Stimulated activated CD4-positive, alpha-beta T cell treated with anti-CD3 and anti-CD28 coated beads, TNF-alpha, amount 100 ng/mL, for 1 hour (primary cell): ENCODE measurements around the gene PLCB4.

Experiments used
- DNase-seq, 3 donors: peaks; one replicate each; pipeline ENCODE4 v3.0.0-alpha.2; 2020; ENCODE audit warnings: low read depth in 3 of 3, low spot score in 1 of 3

PLCB4 gene

GRCh38 chr20:9258901-9259300, 190.0 kb downstream of the PLCB4 start:
- DNase-seq, result no peak

GRCh38 chr20:9260027-9260426, 191.1 kb downstream of the PLCB4 start:
- no peak for DNase-seq

- no peak for DNase-seq
These were observed 192.9 kb downstream of the PLCB4 start for GRCh38 chr20:9261781-9262180.

- no peak for DNase-seq
These were observed 193.8 kb downstream of the PLCB4 start for GRCh38 chr20:9262653-9263194.

- DNase-seq, result no peak
These were observed 200.5 kb downstream of the PLCB4 start for GRCh38 chr20:9269280-9269971.

GRCh38 chr20:9270831-9271230, 201.9 kb downstream of the PLCB4 start:
- no peak for DNase-seq

- no peak for DNase-seq
These were observed 208.1 kb downstream of the PLCB4 start for GRCh38 chr20:9276966-9277468.

GRCh38 chr20:9279918-9280401, 211.1 kb downstream of the PLCB4 start:
- no peak for DNase-seq

- DNase-seq, result no peak
These were observed 211.8 kb downstream of the PLCB4 start for GRCh38 chr20:9280666-9281065.

- no peak for DNase-seq
These were observed 212.9 kb downstream of the PLCB4 start for GRCh38 chr20:9281803-9282202.

GRCh38 chr20:9285617-9286016, 216.7 kb downstream of the PLCB4 start:
- DNase-seq, result no peak

- DNase-seq, result no peak
These were observed 217.9 kb downstream of the PLCB4 start for GRCh38 chr20:9286501-9287461.

GRCh38 chr20:9287826-9288225, 218.9 kb downstream of the PLCB4 start:
- no peak for DNase-seq

GRCh38 chr20:9290331-9290730, 221.4 kb downstream of the PLCB4 start:
- no peak for DNase-seq

GRCh38 chr20:9293145-9293544, 224.3 kb downstream of the PLCB4 start:
- DNase-seq, result no peak

- DNase-seq, result no peak
These were observed 225.2 kb downstream of the PLCB4 start for GRCh38 chr20:9294041-9294440.

- no peak for DNase-seq
These were observed 230.0 kb downstream of the PLCB4 start for GRCh38 chr20:9298906-9299305.

GRCh38 chr20:9300080-9300479, 231.2 kb downstream of the PLCB4 start:
- no peak for DNase-seq

GRCh38 chr20:9300534-9300933, 231.6 kb downstream of the PLCB4 start:
- no peak for DNase-seq

GRCh38 chr20:9301129-9302090, 232.5 kb downstream of the PLCB4 start:
- no peak for DNase-seq

GRCh38 chr20:9302091-9302462, 233.2 kb downstream of the PLCB4 start:
- DNase-seq, result no peak
